HL-60 (cell line): ENCODE data around the gene GNAT2.

Experiments
- POLR2AphosphoS5 ChIP-seq: IDR thresholded peaks from 2 replicates; pipeline ENCODE4 v1.6.1; 2012; ENCODE audit warnings: low read depth
- REST ChIP-seq: IDR thresholded peaks from 2 replicates; pipeline ENCODE4 v1.6.1; 2012; ENCODE audit warnings: low read depth; ENCODE audit not compliant: insufficient replicate concordance
- SPI1 ChIP-seq: IDR thresholded peaks from 2 replicates; pipeline ENCODE4 v1.6.1; 2012; ENCODE audit warnings: low read depth, mild to moderate bottlenecking, borderline replicate concordance
- TF ChIP-seq, protein P1 (sequence below): IDR thresholded peaks from one replicate; pipeline ENCODE4 v1.5.1; 2011; ENCODE audit warnings: low read length, control low read depth, inconsistent platforms; ENCODE audit not compliant: insufficient read depth

- TF ChIP-seq, protein P1, sequence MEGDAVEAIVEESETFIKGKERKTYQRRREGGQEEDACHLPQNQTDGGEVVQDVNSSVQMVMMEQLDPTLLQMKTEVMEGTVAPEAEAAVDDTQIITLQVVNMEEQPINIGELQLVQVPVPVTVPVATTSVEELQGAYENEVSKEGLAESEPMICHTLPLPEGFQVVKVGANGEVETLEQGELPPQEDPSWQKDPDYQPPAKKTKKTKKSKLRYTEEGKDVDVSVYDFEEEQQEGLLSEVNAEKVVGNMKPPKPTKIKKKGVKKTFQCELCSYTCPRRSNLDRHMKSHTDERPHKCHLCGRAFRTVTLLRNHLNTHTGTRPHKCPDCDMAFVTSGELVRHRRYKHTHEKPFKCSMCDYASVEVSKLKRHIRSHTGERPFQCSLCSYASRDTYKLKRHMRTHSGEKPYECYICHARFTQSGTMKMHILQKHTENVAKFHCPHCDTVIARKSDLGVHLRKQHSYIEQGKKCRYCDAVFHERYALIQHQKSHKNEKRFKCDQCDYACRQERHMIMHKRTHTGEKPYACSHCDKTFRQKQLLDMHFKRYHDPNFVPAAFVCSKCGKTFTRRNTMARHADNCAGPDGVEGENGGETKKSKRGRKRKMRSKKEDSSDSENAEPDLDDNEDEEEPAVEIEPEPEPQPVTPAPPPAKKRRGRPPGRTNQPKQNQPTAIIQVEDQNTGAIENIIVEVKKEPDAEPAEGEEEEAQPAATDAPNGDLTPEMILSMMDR = no peak
- TF ChIP-seq POLR2AphosphoS5 (no peak), REST (no peak), SPI1 (no peak)
Observed at GRCh38 chr1:109653306-109653705, 33.9 kb upstream of the GNAT2 start.
